Choroid plexus epithelial cell (primary cell): ENCODE data around the gene RPL28.
"Not testable (repeated sequence)": the region's sequence is repeated elsewhere in the genome, so short reads cannot be mapped to it uniquely, and the experiment has no call there.

ENCODE experiments used
- DNase-seq: peaks from one replicate; pipeline ENCODE4 v3.0.0-alpha.2; 2010; ENCODE audit warnings: low read depth
- H3K4me3 ChIP-seq: 2 replicates; pipeline ENCODE4 v1.5.1; 2011; ENCODE audit warnings: low read depth, mild to moderate bottlenecking, control low read depth, low read length, moderate library complexity
- CTCF ChIP-seq: conservative IDR thresholded peaks from 2 replicates; pipeline ENCODE4 v1.5.1; 2011; ENCODE audit warnings: low read depth, mild to moderate bottlenecking, control low read depth, inconsistent platforms, low read length, moderate library complexity

RPL28 gene

GRCh38 chr19:55391702-55392615, 6.2 kb downstream of the RPL28 start:
- peak; percentile 63 for DNase-seq
- no peak overlapping the region for H3K4me3 ChIP-seq
- TF ChIP-seq CTCF: no peak

- no peak overlapping the region for H3K4me3 ChIP-seq
- DNase-seq: no peak
- no peak for TF ChIP-seq CTCF
These were observed 7.4 kb downstream of the RPL28 start for GRCh38 chr19:55392820-55393761.

GRCh38 chr19:55398200-55398925, 12.6 kb downstream of the RPL28 start:
- no peak for DNase-seq
- H3K4me3 ChIP-seq: no peak overlapping the region
- no peak for TF ChIP-seq CTCF

GRCh38 chr19:55400281-55401087, 14.8 kb downstream of the RPL28 start:
- DNase-seq: no peak
- H3K4me3 ChIP-seq: no peak overlapping the region
- TF ChIP-seq CTCF: no peak

GRCh38 chr19:55401390-55401789, 15.7 kb downstream of the RPL28 start:
- not testable (repeated sequence) for DNase-seq, H3K4me3 ChIP-seq

GRCh38 chr19:55402509-55402908, 16.8 kb downstream of the RPL28 start:
- TF ChIP-seq CTCF: no peak

More at GRCh38 chr19:55402509-55402908, 16.8 kb downstream of the RPL28 start:
- no peak for DNase-seq
- H3K4me3 ChIP-seq: no peak overlapping the region
